GM12872 (cell line): ENCODE data around the gene IL1RL2.

Experiments
- CTCF ChIP-seq: IDR thresholded peaks from 3 replicates; pipeline ENCODE4 v1.5.1; 2011; ENCODE audit warnings: low read depth, mild to moderate bottlenecking, low read length, moderate library complexity; ENCODE audit not compliant: insufficient read depth

Gene IL1RL2

GRCh38 chr2:102149243-102149642 is 37.6 kb upstream of the IL1RL2 start:
- TF ChIP-seq CTCF, result no peak

- no peak for TF ChIP-seq CTCF
Observed at GRCh38 chr2:102149644-102150455, 37.0 kb upstream of the IL1RL2 start.

GRCh38 chr2:102154364-102154763 is 32.5 kb upstream of the IL1RL2 start:
- no peak for TF ChIP-seq CTCF

GRCh38 chr2:102154946-102155702 is 31.7 kb upstream of the IL1RL2 start:
- TF ChIP-seq CTCF, result no peak

- TF ChIP-seq CTCF, result no peak
Observed at GRCh38 chr2:102155703-102156515, 30.9 kb upstream of the IL1RL2 start.

- TF ChIP-seq CTCF, result no peak
Observed at GRCh38 chr2:102158011-102158755, 28.6 kb upstream of the IL1RL2 start.

GRCh38 chr2:102159295-102159694 is 27.5 kb upstream of the IL1RL2 start:
- no peak for TF ChIP-seq CTCF
